ENCODE measurements around the gene ALPL. TPM values are rescaled to one million over a fixed set of nuclear protein-coding genes. Genes with fewer than 3 reads are reported as not detected.
"Not testable (repeated sequence)": the region's sequence is repeated elsewhere in the genome, so short reads cannot be mapped to it uniquely, and the experiment has no call there.

ALPL gene
- total and polyA plus RNA-seq, 4 donors = 3.3 to 93.1 (median 40.7) TPM

- Histone ChIP-seq H3K9me3 (ENCODE audit: control insufficient read depth in 4 of 4, low read length in 3 of 4) (no peaks in the 10 kb centered on the region), H3K4me3 (ENCODE audit: low read depth in 1 of 3, low read length in 3 of 3) (no peak overlapping the region), H3K27me3 (ENCODE audit: control insufficient read depth in 4 of 4, insufficient read depth in 4 of 4, low read length in 3 of 4) (no peaks in the 10 kb centered on the region), H3K4me1 (ENCODE audit: control insufficient read depth in 4 of 4, insufficient read depth in 4 of 4, low read length in 3 of 4) (peaks cover 3 to 9% (median 6%) of the 10 kb centered on the region in 4 donors), H3K36me3 (ENCODE audit: control insufficient read depth in 4 of 4, insufficient read depth in 3 of 4, low read depth in 1 of 4, low read length in 3 of 4) (peaks cover 0 to 26% (median 14%) of the 10 kb centered on the region in 4 donors), H3K27ac (ENCODE audit: low read depth in 1 of 2, low read length in 2 of 2) (no peak overlapping the region), H3K9ac (ENCODE audit: low read depth in 1 of 2, low read length in 2 of 2) (no peak overlapping the region)
- 80% methylated on average over 14 of the region's 14 CpGs for WGBS
- no peak for DNase-seq (ENCODE audit: low spot score)
- no peak for TF ChIP-seq YY1 (IDR thresholded peaks at IDR 0.05)
- peak in 1 of 2 donors; percentile 57 for TF ChIP-seq HNF4A (conservative IDR thresholded peaks at IDR 0.05)
- peak; percentile 8 for TF ChIP-seq SP1 (IDR thresholded peaks at IDR 0.05)
- peak in 1 of 2 donors; percentile 30 for TF ChIP-seq RXRA (IDR thresholded peaks at IDR 0.05)
- no peak for TF ChIP-seq MAX (IDR thresholded peaks at IDR 0.05)
Measured at GRCh38 chr1:21564521-21565095, 55.4 kb downstream of the ALPL start.

GRCh38 chr1:21565285-21565684, 56.1 kb downstream of the ALPL start:
- no peak overlapping the region for H3K9ac ChIP-seq (ENCODE audit: low read depth in 1 of 2, low read length in 2 of 2)
- H3K27ac ChIP-seq (ENCODE audit: low read depth in 1 of 2, low read length in 2 of 2) = no peak overlapping the region
- H3K4me1 ChIP-seq (ENCODE audit: control insufficient read depth in 4 of 4, insufficient read depth in 4 of 4, low read length in 3 of 4) = peaks cover 8 to 16% (median 10%) of the 10 kb centered on the region in 4 donors
- H3K9me3 ChIP-seq (ENCODE audit: control insufficient read depth in 4 of 4, low read length in 3 of 4) = no peaks in the 10 kb centered on the region
- no peak for DNase-seq (ENCODE audit: low spot score)
- H3K36me3 ChIP-seq (ENCODE audit: control insufficient read depth in 4 of 4, insufficient read depth in 3 of 4, low read depth in 1 of 4, low read length in 3 of 4) = peaks cover 0 to 26% (median 14%) of the 10 kb centered on the region in 4 donors
- 77% methylated on average over 8 of the region's 8 CpGs for WGBS
- H3K27me3 ChIP-seq (ENCODE audit: control insufficient read depth in 4 of 4, insufficient read depth in 4 of 4, low read length in 3 of 4) = no peaks in the 10 kb centered on the region
- TF ChIP-seq RAD21 (IDR thresholded peaks at IDR 0.05) (no peak), FOXA1 (IDR thresholded peaks at IDR 0.05) (no peak), JUND (IDR thresholded peaks at IDR 0.05) (no peak), NR2F2 (IDR thresholded peaks at IDR 0.05) (no peak), TAF1 (conservative IDR thresholded peaks at IDR 0.05) (no peak), MAX (IDR thresholded peaks at IDR 0.05) (no peak), ATF3 (IDR thresholded peaks at IDR 0.05) (no peak), RXRA (IDR thresholded peaks at IDR 0.05) (no peak)
- H3K4me3 ChIP-seq (ENCODE audit: low read depth in 1 of 3, low read length in 3 of 3) = no peak overlapping the region

DNA sequence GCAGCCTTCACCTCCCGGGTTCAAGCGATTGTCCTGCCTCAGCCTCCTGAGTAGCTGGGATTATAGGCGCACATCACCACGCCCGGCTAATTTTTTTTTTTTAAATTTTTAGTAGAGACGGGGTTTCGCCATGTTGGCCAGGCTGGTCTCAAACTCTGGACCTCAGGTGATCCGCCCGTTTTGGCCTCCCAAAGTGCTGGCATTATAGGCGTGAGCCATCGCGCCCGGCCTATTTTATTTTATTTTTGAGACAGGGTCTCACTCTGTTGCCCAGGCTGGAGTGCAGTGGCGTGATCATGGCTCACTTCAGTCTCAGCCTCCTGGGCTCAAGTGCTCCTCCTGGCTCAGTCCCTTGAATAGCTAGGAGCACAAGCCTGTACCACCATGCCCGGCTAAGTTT, 57.1 kb downstream of the ALPL start:
- not testable (repeated sequence) for H3K27me3 ChIP-seq (ENCODE audit: control insufficient read depth in 4 of 4, insufficient read depth in 4 of 4, low read length in 3 of 4); DNase-seq (ENCODE audit: low spot score); H3K4me3 ChIP-seq (ENCODE audit: low read depth in 1 of 3, low read length in 3 of 3); H3K9me3 ChIP-seq (ENCODE audit: control insufficient read depth in 4 of 4, low read length in 3 of 4); H3K27ac ChIP-seq (ENCODE audit: low read depth in 1 of 2, low read length in 2 of 2); H3K9ac ChIP-seq (ENCODE audit: low read depth in 1 of 2, low read length in 2 of 2)
- peaks cover 8 to 21% (median 11%) of the 10 kb centered on the region in 4 donors for H3K4me1 ChIP-seq (ENCODE audit: control insufficient read depth in 4 of 4, insufficient read depth in 4 of 4, low read length in 3 of 4)
- WGBS = 96% methylated on average over 15 of the region's 15 CpGs
- H3K36me3 ChIP-seq (ENCODE audit: control insufficient read depth in 4 of 4, insufficient read depth in 3 of 4, low read depth in 1 of 4, low read length in 3 of 4) = peaks cover 0 to 26% (median 12%) of the 10 kb centered on the region in 4 donors

DNA sequence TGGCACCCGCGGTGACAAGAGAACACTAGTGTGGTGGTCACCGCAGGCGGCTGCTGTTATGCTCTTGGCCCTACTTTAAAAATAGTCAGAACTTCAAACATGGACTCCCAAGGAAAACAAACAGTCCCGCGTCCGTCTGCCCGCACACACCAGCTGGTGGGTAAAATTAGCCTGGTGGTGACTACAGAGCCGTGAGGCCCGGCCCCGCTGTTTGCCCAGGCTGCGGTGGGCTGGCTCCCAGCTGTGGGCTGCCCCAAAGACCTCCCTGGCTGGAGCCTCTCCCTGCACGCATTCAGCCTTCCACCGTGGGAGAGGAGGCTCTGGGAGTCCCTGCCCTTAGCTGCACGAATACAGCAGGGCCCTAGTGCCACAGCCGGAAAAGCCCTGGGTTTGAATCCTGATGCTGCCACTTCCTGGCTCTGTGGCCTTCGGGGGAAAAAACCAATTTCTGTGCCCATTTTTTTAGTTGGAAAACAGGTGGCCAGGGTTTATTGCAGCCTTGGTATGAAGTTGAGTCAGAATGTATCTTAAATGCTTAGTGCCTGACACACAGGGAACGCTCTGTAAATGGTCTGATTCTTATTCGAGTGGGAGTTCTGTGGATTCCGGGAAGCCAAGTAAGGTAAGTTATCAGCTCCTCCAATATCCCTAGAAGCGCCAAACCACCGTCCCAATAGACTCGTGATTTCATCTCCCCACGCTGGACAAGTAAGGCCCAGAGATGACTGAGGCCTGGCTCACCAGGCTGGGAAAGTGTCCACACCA, 58.2 kb downstream of the ALPL start:
- Histone ChIP-seq H3K9me3 (ENCODE audit: control insufficient read depth in 4 of 4, low read length in 3 of 4) (no peaks in the 10 kb centered on the region), H3K27ac (ENCODE audit: low read depth in 1 of 2, low read length in 2 of 2) (no peak overlapping the region), H3K36me3 (ENCODE audit: control insufficient read depth in 4 of 4, insufficient read depth in 3 of 4, low read depth in 1 of 4, low read length in 3 of 4) (peaks cover 0 to 21% (median 10%) of the 10 kb centered on the region in 4 donors), H3K27me3 (ENCODE audit: control insufficient read depth in 4 of 4, insufficient read depth in 4 of 4, low read length in 3 of 4) (no peaks in the 10 kb centered on the region), H3K4me3 (ENCODE audit: low read depth in 1 of 3, low read length in 3 of 3) (no peak overlapping the region), H3K4me1 (ENCODE audit: control insufficient read depth in 4 of 4, insufficient read depth in 4 of 4, low read length in 3 of 4) (peaks cover 8 to 21% (median 11%) of the 10 kb centered on the region in 4 donors), H3K9ac (ENCODE audit: low read depth in 1 of 2, low read length in 2 of 2) (no peak overlapping the region)
- TF ChIP-seq ATF3 (IDR thresholded peaks at IDR 0.05) (no peak), RAD21 (IDR thresholded peaks at IDR 0.05) (no peak), SP1 (IDR thresholded peaks at IDR 0.05) (no peak), MAX (IDR thresholded peaks at IDR 0.05) (no peak), HNF4G (IDR thresholded peaks at IDR 0.05) (no peak), EGR1 (IDR thresholded peaks at IDR 0.05; ENCODE audit: low read depth in 2 of 2) (no peak), CTCF (IDR thresholded peaks at IDR 0.05; ENCODE audit: low read depth, low read length, missing input control) (no peak)
- WGBS = 92% methylated on average over 24 of the region's 24 CpGs
- DNase-seq (ENCODE audit: low spot score) = no peak

Data from liver (tissue), 9 donors.